Astrocyte (in vitro differentiated cells and primary cell): Measurements from ENCODE around the gene LRRC63. TPM values are rescaled to one million over a fixed set of nuclear protein-coding genes. Genes with fewer than 3 reads are reported as not detected.
A peak's percentile ranks its signal among the peaks of the same experiment; 100 is the strongest.

Source experiments
- DNase-seq: peaks from one replicate; pipeline ENCODE4 v3.0.0-alpha.2; 2010; ENCODE audit warnings: low read depth
- FAIRE-seq: peaks from 2 replicates; lab custom pipeline; 2011; peaks lifted over from hg19 to GRCh38; lab: Jason Lieb, UNC
- H2AFZ ChIP-seq: 2 replicates; pipeline ENCODE4 v1.6.0; 2012; ENCODE audit warnings: low read depth, low read length, inconsistent platforms
- H3K27ac ChIP-seq: 2 replicates; pipeline ENCODE4 v1.5.1; 2011; ENCODE audit warnings: low read depth, low read length, inconsistent platforms
- H3K27me3 ChIP-seq: 2 replicates; pipeline ENCODE4 v1.6.0; 2011; ENCODE audit warnings: low read length, inconsistent platforms; ENCODE audit not compliant: insufficient read depth
- H3K36me3 ChIP-seq: 2 replicates; pipeline ENCODE4 v1.5.1; 2011; ENCODE audit warnings: low read length, inconsistent platforms; ENCODE audit not compliant: insufficient read depth
- H3K4me1 ChIP-seq: 2 replicates; pipeline ENCODE4 v1.5.1; 2011; ENCODE audit warnings: low read length, inconsistent platforms; ENCODE audit not compliant: insufficient read depth
- H3K4me2 ChIP-seq: 2 replicates; pipeline ENCODE4 v1.6.0; 2012; ENCODE audit warnings: low read length, inconsistent platforms
- H3K4me3 ChIP-seq: 2 replicates; pipeline ENCODE4 v1.5.1; 2011; ENCODE audit warnings: low read depth, mild to moderate bottlenecking, low read length, inconsistent platforms; ENCODE audit not compliant: insufficient read depth
- H3K79me2 ChIP-seq: 2 replicates; pipeline ENCODE4 v1.6.0; 2012; ENCODE audit warnings: mild to moderate bottlenecking, low read length, inconsistent platforms; ENCODE audit not compliant: insufficient read depth
- H3K9ac ChIP-seq: 2 replicates; pipeline ENCODE4 v1.6.0; 2012; ENCODE audit warnings: mild to moderate bottlenecking, low read length, inconsistent platforms
- H3K9me3 ChIP-seq: 2 replicates; pipeline ENCODE4 v1.5.1; 2012; ENCODE audit warnings: low read depth, mild to moderate bottlenecking, low read length, inconsistent platforms; ENCODE audit not compliant: insufficient read depth
- H4K20me1 ChIP-seq: 2 replicates; pipeline ENCODE4 v1.6.0; 2012; ENCODE audit warnings: low read length, inconsistent platforms; ENCODE audit not compliant: insufficient read depth
- H3K27ac Mint-ChIP-seq: one replicate; pipeline ENCODE4 v1.8.0; 2021; ENCODE audit warnings: mild to moderate bottlenecking, mixed read lengths; ENCODE audit not compliant: unreplicated experiment
- H3K27me3 Mint-ChIP-seq: one replicate; pipeline ENCODE4 v1.8.0; 2021; ENCODE audit warnings: low read depth, mixed read lengths; ENCODE audit not compliant: unreplicated experiment
- H3K36me3 Mint-ChIP-seq: one replicate; pipeline ENCODE4 v1.8.0; 2021; ENCODE audit warnings: low read depth, mixed read lengths; ENCODE audit not compliant: unreplicated experiment
- H3K4me1 Mint-ChIP-seq: one replicate; pipeline ENCODE4 v1.8.0; 2021; ENCODE audit warnings: low read depth, mixed read lengths; ENCODE audit not compliant: unreplicated experiment
- H3K4me3 Mint-ChIP-seq: one replicate; pipeline ENCODE4 v1.8.0; 2021; ENCODE audit warnings: mild to moderate bottlenecking, moderate library complexity, mixed read lengths; ENCODE audit not compliant: unreplicated experiment
- H3K9me3 Mint-ChIP-seq: one replicate; pipeline ENCODE4 v1.8.0; 2021; ENCODE audit warnings: mild to moderate bottlenecking, mixed read lengths; ENCODE audit not compliant: unreplicated experiment
- CTCF ChIP-seq: IDR thresholded peaks from 2 replicates; pipeline ENCODE4 v1.5.1; 2011; ENCODE audit warnings: low read depth, mild to moderate bottlenecking, inconsistent platforms, low read length, moderate library complexity; ENCODE audit not compliant: insufficient read depth
- EZH2 ChIP-seq: IDR thresholded peaks from 2 replicates; pipeline ENCODE4 v1.6.1; 2012; ENCODE audit warnings: mild to moderate bottlenecking, low read length, inconsistent platforms; ENCODE audit not compliant: insufficient read depth
- total RNA-seq: library from RNA; stranded (reverse); gene quantifications from 2 replicates; pipeline ENCODE4 v1.2.1, GENCODE V29; 2021

Gene LRRC63
- total RNA-seq, 1 donor from 2014 or later = not detected

GRCh38 chr13:46324976-46325375, 113.2 kb downstream of the LRRC63 start:
- Mint-ChIP-seq H3K27ac (no peak overlapping the region), H3K27me3 (peaks cover 7% of the 10 kb centered on the region), H3K9me3 (peaks cover 4% of the 10 kb centered on the region), H3K36me3 (no peaks in the 10 kb centered on the region), H3K4me1 (no peaks in the 10 kb centered on the region), H3K4me3 (no peak overlapping the region)
- no peaks in the 10 kb centered on the region for H3K79me2 ChIP-seq
- no peak overlapping the region for H3K4me2 ChIP-seq
- no peak for TF ChIP-seq CTCF
- TF ChIP-seq EZH2 = no peak
- peak; percentile 32 for DNase-seq
- H2AFZ ChIP-seq = no peak overlapping the region
- no peak overlapping the region for H3K27ac ChIP-seq
- no peaks in the 10 kb centered on the region for H3K36me3 ChIP-seq
- no peaks in the 10 kb centered on the region for H3K4me1 ChIP-seq
- H3K9ac ChIP-seq = no peak overlapping the region
- H3K4me3 ChIP-seq = no peak overlapping the region
- H3K9me3 ChIP-seq = no peaks in the 10 kb centered on the region
- FAIRE-seq = no peak
- no peaks in the 10 kb centered on the region for H4K20me1 ChIP-seq
- H3K27me3 ChIP-seq = peaks cover 33% of the 10 kb centered on the region

Other genes starting within 250 kb of the LRRC63 start
- 39.6 and 40.8 TPM in 2 replicates for gene ZC3H13, start 159.2 kb upstream of the LRRC63 start, total RNA-seq
- gene CPB2, start 106.9 kb upstream of the LRRC63 start, total RNA-seq = not detected in 2 replicates
- 7.3 and 8.4 TPM in 2 replicates for gene LCP1, start 29.8 kb upstream of the LRRC63 start, total RNA-seq
- gene RUBCNL, start 175.3 kb downstream of the LRRC63 start, total RNA-seq = 1.3 and 1.5 TPM in 2 replicates